Keratinocyte (primary cell): ENCODE data around the gene WDR70. TPM values are rescaled to one million over a fixed set of nuclear protein-coding genes. Genes with fewer than 3 reads are reported as not detected.

Experiments
- DNase-seq: peaks from one replicate; pipeline ENCODE4 v3.0.0-alpha.2; 2011; ENCODE audit warnings: low read depth, missing footprints, low spot score
- FAIRE-seq: peaks from 2 replicates; lab custom pipeline; 2011; peaks lifted over from hg19 to GRCh38; lab: Jason Lieb, UNC
- H2AFZ ChIP-seq: 2 replicates; pipeline ENCODE4 v1.6.0; 2012; ENCODE audit warnings: low read length, control low read depth, inconsistent platforms; ENCODE audit not compliant: control insufficient read depth
- H3K27ac ChIP-seq: 2 replicates; pipeline ENCODE4 v1.5.1; 2011; ENCODE audit warnings: low read length; ENCODE audit not compliant: control insufficient read depth, insufficient read depth
- H3K27me3 ChIP-seq: 3 replicates; pipeline ENCODE4 v1.6.0; 2011; ENCODE audit warnings: low read length; ENCODE audit not compliant: control insufficient read depth, insufficient read depth; ENCODE audit errors: extremely low read depth
- H3K36me3 ChIP-seq, 2 experiments: 2 replicates in 1 of 2; 3 replicates in 1 of 2; pipeline ENCODE4 v1.5.1; 2011; ENCODE audit warnings: low read length in 2 of 2, mild to moderate bottlenecking in 1 of 2; ENCODE audit not compliant: control insufficient read depth in 2 of 2, insufficient read depth in 2 of 2; ENCODE audit errors: extremely low read depth in 1 of 2
- H3K4me1 ChIP-seq: 3 replicates; pipeline ENCODE4 v1.5.1; 2011; ENCODE audit warnings: low read length; ENCODE audit not compliant: control insufficient read depth, insufficient read depth; ENCODE audit errors: extremely low read depth
- H3K4me2 ChIP-seq: 3 replicates; pipeline ENCODE4 v1.6.0; 2011; ENCODE audit warnings: low read depth, low read length; ENCODE audit not compliant: control insufficient read depth, insufficient read depth; ENCODE audit errors: extremely low read depth
- H3K4me3 ChIP-seq, 3 experiments: fragments of 200-600 bp in 1 of 3; sonication (generic) in 1 of 3; 2 replicates in 2 of 3; 3 replicates in 1 of 3; pipeline ENCODE4 v1.5.1; 2011 to 2016; ENCODE audit warnings: low read length in 3 of 3, mild to moderate bottlenecking in 3 of 3, control low read depth in 2 of 3, inconsistent platforms in 1 of 3, low read depth in 1 of 3, mixed read lengths in 1 of 3, mixed run types in 1 of 3, moderate library complexity in 1 of 3; ENCODE audit not compliant: control insufficient read depth in 2 of 3, insufficient read depth in 2 of 3; ENCODE audit errors: extremely low read depth in 1 of 3
- H3K79me2 ChIP-seq: 2 replicates; pipeline ENCODE4 v1.6.0; 2012; ENCODE audit warnings: low read length; ENCODE audit not compliant: control insufficient read depth, insufficient read depth
- H3K9ac ChIP-seq: 3 replicates; pipeline ENCODE4 v1.6.0; 2011; ENCODE audit warnings: low read length; ENCODE audit not compliant: control insufficient read depth, insufficient read depth; ENCODE audit errors: extremely low read depth
- H3K9me1 ChIP-seq: 3 replicates; pipeline ENCODE4 v1.6.0; 2011; ENCODE audit warnings: low read length; ENCODE audit not compliant: control insufficient read depth, insufficient read depth; ENCODE audit errors: extremely low read depth
- H3K9me3 ChIP-seq: 2 replicates; pipeline ENCODE4 v1.5.1; 2012; ENCODE audit warnings: low read depth, low read length; ENCODE audit not compliant: control insufficient read depth
- H4K20me1 ChIP-seq: 3 replicates; pipeline ENCODE4 v1.6.0; 2011; ENCODE audit warnings: low read length; ENCODE audit not compliant: control insufficient read depth, insufficient read depth; ENCODE audit errors: extremely low read depth
- CTCF ChIP-seq, 3 experiments: IDR thresholded peaks in 1 of 3; conservative IDR thresholded peaks in 1 of 3; optimal IDR thresholded peaks in 1 of 3; 2 replicates in 2 of 3; 3 replicates in 1 of 3; pipeline versions ENCODE3 to v1.5.1; 2011; ENCODE audit warnings: low read length in 3 of 3, mild to moderate bottlenecking in 3 of 3, moderate library complexity in 2 of 3, control low read depth in 1 of 3, inconsistent platforms in 1 of 3; ENCODE audit not compliant: insufficient read depth in 2 of 3; ENCODE audit errors: extremely low read depth in 1 of 3
- EZH2 ChIP-seq: IDR thresholded peaks from one replicate; pipeline ENCODE4 v1.6.1; 2012; ENCODE audit warnings: inconsistent platforms, mild to moderate bottlenecking, low read length, moderate library complexity
- dilution Hi-C: fragments of 300-500 bp; cut with MboI; formaldehyde crosslinking; loops from one replicate; pipeline ENCODE4 v1.7.0; 2020; ENCODE audit warnings: low sequenced_read_pairs; ENCODE audit not compliant: extremely low pct_ligation_motif_present
- polyA plus RNA-seq, 5 experiments: library from polyadenylated mRNA; depleted of rRNA in 3 of 5; stranded (reverse) in 3 of 5; stranded (forward) in 1 of 5; unstranded in 1 of 5; fragments of >200 nt; gene quantifications; 1 replicate in 1 of 5; 2 replicates in 3 of 5; 3 replicates in 1 of 5; pipeline versions ENCODE4 v1.2.1 to v1.2.3, GENCODE V29; 2011 to 2012; ENCODE audit warnings: missing spikeins in 2 of 5, low read depth in 1 of 5, low replicate concordance in 1 of 5

The WDR70 gene
- polyA plus RNA-seq, 1 donor (not counting 4 experiments of a cell fraction or from before 2014, with no cell fraction given): 25.1 TPM

GRCh38 chr5:37735649-37736347, 356.7 kb downstream of the WDR70 start:
- dilution Hi-C loops: no loop called here
- TF ChIP-seq EZH2: no peak
- TF ChIP-seq CTCF (optimal IDR thresholded peaks at IDR 0.05 in 1 of 3, IDR thresholded peaks at IDR 0.05 in 1 of 3, conservative IDR thresholded peaks at IDR 0.05 in 1 of 3; ENCODE audit: extremely low read depth in 1 of 3, insufficient read depth in 2 of 3, low read length in 3 of 3): no peak
- no peak overlapping the region for H3K4me2 ChIP-seq

GRCh38 chr5:37736397-37736796, 357.3 kb downstream of the WDR70 start:
- Histone ChIP-seq H3K27ac (no peak overlapping the region), H3K9me3 (no peaks in the 10 kb centered on the region), H3K4me2 (no peak overlapping the region), H3K27me3 (no peaks in the 10 kb centered on the region), H2AFZ (no peak overlapping the region), H3K36me3 (no peaks in the 10 kb centered on the region), H4K20me1 (no peaks in the 10 kb centered on the region), H3K79me2 (no peaks in the 10 kb centered on the region), H3K9me1 (no peaks in the 10 kb centered on the region), H3K4me3 (no peak overlapping the region), H3K4me1 (peaks cover 11% of the 10 kb centered on the region), H3K9ac (no peak overlapping the region)
- dilution Hi-C loops: no loop called here
- no peak for DNase-seq
- no peak for TF ChIP-seq CTCF (optimal IDR thresholded peaks at IDR 0.05 in 1 of 3, IDR thresholded peaks at IDR 0.05 in 1 of 3, conservative IDR thresholded peaks at IDR 0.05 in 1 of 3; ENCODE audit: extremely low read depth in 1 of 3, insufficient read depth in 2 of 3, low read length in 3 of 3)
- no peak for TF ChIP-seq EZH2
- FAIRE-seq: no peak

More at GRCh38 chr5:37735649-37736347, 356.7 kb downstream of the WDR70 start:
- Histone ChIP-seq H3K9ac (no peak overlapping the region), H3K79me2 (no peaks in the 10 kb centered on the region), H3K9me1 (no peaks in the 10 kb centered on the region), H4K20me1 (no peaks in the 10 kb centered on the region), H3K4me1 (peaks cover 11% of the 10 kb centered on the region), H3K36me3 (no peaks in the 10 kb centered on the region), H3K4me3 (no peak overlapping the region), H3K9me3 (no peaks in the 10 kb centered on the region), H2AFZ (no peak overlapping the region), H3K27ac (no peak overlapping the region), H3K27me3 (no peaks in the 10 kb centered on the region)
- DNase-seq (no peak), FAIRE-seq (no peak)
